NCI-H187 treated with DMSO at 0.1 percent for 48 hours (cell line): Measurements from ENCODE around the gene MEGF6.

ENCODE experiments used
- DNase-seq: peaks from one replicate; lab custom pipeline; 2025; lab: John Stamatoyannopoulos, UW

MEGF6 gene

GRCh38 chr1:3483380-3483779 lies 127.9 kb downstream of the MEGF6 start:
- DNase-seq = no peak

DNA sequence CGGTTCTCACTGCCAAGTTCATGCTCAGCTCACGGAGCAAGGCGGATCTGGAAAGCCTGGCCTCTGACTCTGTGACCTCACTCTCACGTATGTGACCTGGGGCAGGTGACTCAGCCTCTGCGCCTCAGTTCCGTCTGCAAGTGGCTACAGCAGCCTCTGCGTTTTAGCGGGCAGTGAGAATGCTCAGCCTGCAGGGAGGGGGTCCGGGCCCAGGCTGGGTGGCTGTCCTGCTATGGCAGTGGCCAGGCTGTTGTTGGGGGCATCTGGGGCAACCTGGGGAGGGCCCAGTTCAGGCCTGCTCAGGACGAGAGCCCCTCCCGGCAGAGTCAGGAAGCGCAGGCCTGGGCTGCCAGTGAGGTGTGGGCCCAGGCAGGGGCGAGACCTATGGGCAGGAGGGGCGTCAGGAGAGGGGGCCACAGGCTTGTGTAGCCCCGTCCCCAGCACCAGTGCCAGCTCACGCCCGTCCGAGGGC lies 128.9 kb downstream of the MEGF6 start:
- no peak for DNase-seq

GRCh38 chr1:3481836-3482375 lies 129.4 kb downstream of the MEGF6 start:
- DNase-seq = no peak

DNA sequence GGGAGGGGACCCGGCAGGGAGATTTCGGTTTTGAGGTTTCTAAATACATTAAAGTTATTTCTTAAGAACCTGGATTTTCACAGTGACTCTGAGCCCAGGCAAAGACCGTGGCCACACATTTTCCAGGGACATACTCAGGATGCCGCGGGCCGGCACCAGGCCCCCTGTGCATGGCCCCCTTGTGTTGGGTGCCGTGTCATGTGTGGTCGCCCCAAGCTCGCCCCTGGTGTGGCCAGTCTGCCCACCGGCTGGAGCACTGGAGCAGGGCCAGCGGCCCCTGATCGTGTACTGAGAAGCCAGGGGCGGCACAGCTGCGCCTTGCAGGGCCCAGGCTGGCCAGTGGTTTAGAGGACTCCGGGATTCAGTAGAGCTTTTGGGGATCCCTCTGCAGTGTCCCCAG lies 130.3 kb downstream of the MEGF6 start:
- no peak for DNase-seq

DNA sequence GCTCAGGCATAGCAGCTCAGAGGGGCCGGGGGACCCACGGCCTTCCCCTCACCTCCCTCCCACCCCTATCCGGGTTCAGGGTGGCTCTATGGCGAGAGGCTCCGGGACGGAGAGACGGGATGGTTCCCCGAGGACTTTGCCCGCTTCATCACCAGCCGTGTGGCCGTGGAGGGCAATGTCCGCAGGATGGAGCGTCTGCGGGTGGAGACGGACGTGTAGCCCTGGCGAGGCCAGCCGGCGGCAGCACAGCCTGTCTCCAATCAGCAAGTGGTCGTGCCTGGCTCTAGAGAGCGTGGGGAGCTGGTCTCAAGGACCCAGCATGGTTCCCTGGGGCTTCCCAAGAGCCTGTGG lies 131.0 kb downstream of the MEGF6 start:
- DNase-seq = no peak

- DNase-seq = no peak
Observed at GRCh38 chr1:3479511-3480368, 131.6 kb downstream of the MEGF6 start.

DNA sequence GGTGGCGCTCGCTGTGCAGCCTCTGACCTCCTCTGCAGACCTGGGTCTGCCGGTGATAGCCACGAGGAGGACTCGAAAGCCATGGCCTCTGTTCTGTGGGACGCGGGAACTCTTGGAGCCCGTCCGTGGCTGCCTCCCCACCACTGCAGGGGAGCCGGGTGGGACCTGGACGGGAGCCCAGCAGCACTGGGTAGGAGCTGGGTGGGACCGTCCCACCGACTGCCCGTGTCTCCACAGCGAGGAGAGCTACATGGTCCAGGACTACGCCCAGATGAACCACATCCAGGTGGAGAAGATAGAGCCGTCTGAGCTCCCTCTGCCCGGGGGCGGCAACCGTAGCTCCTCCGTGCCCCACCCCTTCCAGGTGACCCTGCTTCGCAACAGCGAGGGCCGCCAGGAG lies 133.1 kb downstream of the MEGF6 start:
- DNase-seq = no peak

- DNase-seq = no peak
Observed at GRCh38 chr1:3477241-3477995, 133.9 kb downstream of the MEGF6 start.

GRCh38 chr1:3476666-3477065 lies 134.6 kb downstream of the MEGF6 start:
- no peak for DNase-seq

GRCh38 chr1:3475839-3476573 lies 135.3 kb downstream of the MEGF6 start:
- no peak for DNase-seq

DNA sequence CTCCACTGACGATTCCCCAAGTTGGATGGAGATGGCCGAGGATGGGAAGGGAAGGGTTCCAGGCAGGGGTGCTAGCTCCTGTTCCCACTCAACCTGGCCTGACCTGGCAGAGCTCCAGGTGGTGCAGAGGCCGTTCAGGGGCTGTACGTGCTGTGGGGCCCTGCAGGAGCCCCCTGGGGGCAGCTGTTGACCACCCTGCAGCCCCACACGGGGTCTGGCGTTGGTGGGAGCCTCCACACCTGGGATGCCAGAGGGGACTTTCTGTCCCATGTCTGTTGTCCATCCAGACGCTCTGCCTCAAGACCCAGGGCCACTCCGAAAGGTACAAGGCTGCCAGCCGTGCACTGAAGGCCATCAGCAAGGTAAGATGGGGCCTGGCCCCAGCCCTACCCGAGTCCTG lies 136.9 kb downstream of the MEGF6 start:
- no peak for DNase-seq

GRCh38 chr1:3474016-3474415 lies 137.3 kb downstream of the MEGF6 start:
- no peak for DNase-seq

GRCh38 chr1:3473381-3473844 lies 137.9 kb downstream of the MEGF6 start:
- no peak for DNase-seq

- DNase-seq = no peak
Observed at GRCh38 chr1:3472906-3473305, 138.4 kb downstream of the MEGF6 start.

DNA sequence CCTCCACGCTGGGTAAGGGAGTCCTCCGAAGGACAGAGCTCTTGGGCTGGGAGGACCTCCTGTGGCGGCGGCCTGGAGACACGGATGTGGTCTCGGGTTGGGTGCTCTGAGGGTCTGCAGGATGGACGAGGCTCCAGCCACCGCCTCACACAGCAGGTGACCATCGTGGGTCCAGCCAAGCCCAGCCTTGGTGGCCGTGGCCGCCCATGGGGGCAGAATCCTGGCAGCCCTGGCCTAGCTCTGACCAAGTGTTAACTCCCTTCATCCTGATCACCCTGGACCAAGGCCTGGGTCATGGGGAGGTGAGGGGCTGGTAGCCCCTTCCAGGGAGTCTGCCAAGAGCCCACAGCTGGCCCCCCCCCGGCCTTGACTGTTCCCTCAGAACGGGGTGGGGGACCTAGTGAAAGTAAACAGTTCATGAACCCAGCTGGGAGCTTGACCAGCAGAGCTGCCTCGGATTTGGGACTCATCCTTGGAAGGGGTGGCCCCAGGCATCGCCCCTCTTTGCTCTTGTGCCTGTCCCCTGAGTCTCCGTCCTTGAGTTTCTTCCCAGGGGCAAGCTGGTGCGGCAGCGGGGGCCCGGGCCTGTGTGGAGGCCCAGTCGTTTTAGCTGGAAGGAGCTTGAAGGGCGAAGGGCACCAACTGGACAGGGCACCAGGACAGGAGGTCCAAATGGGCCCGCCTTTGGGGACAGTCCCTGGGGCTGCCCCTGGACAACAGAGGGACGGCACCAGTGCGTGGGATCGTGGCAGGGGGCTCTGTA lies 139.0 kb downstream of the MEGF6 start:
- no peak for DNase-seq

DNA sequence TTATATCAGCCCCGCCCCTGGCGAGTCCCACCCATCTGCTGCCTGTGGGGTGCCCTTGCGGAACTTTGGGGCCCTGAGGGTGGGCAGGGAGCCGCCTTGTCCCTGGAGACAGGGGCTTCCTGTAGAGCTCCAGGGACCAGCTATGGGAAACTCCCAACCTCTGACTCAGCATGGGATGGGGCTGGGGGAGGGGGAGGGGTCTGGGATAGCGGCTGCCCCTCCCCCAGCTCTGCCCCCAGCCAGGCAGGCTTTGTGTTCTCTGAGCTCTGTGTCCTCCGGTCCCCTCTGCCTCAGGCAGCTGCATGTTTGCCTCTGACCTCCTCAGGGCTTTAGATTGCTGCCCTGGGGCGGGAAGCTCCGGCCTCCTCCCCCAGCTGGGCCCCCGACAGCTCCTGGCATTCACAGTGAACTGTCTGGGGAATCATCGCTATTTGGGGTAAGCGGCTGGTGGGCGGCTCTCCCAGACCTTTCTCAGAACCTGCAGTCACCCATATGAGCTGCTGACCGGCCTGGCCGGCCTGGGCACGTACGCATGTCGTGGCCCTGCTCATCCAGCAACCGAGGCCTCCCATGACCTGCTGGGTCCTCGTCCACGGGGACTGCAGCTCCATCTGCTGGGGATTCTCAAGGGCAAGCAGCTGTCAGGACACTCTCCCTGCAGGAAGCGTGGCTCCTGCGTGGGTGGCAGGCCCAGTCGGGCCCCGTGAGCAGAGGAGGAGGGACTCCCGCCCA lies 139.8 kb downstream of the MEGF6 start:
- DNase-seq = no peak

DNA sequence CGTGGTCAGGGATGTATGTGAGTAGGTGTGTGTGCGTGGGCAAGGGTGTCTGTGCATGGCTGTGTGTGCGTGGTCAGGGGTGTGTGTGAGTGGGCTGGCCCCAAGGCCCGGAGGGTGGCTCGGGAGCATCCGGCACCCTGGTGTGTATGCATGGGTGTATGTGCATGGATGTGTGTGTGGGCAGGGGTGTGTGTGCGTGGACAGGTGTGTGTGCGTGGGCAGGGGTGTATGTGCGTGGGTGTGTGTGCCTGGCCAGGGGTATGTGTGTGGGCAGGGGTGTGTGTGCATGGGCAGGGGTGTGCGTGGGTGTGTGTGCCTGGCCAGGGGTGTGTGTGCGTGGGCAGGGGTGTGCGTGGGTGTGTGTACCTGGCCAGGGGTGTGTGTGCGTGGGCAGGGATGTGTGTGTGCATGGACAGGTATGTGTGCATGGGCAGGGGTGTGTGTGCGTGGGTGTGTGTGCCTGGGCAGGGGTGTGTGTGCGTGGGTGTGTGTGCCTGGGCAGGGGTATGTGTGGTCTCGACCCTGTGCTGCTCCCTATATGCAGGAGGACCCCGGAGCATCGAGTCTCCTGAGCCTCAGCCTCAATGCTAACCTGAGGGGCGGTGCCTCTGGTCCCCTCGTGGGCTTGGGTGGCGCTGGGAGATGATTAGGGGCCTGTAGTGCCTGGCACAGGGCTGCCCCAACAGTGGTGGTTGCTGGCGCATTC lies 140.5 kb downstream of the MEGF6 start:
- no peak for DNase-seq

- DNase-seq = no peak
Observed at GRCh38 chr1:3469849-3470649, 141.3 kb downstream of the MEGF6 start.

DNA sequence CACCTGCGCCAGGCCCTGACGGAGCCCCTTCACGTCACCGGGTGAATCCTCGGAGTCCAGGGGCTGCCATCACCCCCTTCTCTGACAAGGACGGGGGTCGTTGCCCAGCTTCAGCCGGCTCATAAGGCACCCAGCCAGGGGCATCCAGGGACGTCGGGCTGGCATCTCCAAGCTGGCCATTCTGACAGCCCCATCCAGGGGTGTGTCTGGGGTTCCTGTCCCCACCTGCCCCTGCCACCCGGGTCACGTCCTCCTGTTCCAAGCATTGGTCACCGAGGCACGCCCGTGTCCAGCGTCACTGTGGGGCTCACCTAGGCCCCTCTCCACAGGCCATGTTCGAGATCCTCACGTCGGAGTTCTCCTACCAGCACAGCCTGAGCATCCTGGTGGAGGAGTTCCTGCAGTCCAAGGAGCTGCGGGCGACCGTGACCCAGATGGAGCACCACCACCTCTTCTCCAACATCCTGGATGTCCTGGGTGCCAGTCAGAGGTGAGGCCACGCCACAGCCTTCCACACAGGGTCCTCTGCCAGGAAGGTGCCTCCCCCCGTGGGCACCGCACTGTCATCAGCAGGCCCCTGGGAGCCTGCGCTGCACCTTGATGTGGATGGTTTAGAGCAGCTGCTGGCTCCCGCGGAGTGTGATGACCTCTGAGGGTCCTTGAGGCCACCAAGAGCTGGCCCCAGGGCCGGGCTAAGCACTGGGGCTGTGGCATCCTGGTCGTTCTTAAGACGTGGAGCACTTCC lies 142.0 kb downstream of the MEGF6 start:
- no peak for DNase-seq
